Stimulated activated memory B cell treated with anti-CD40 and anti-IgM and Interleukin-4, amounts not matched to agents 10 μg/mL and 1 μg/mL and 100 μg/mL, for 72 hours (primary cell): Measurements from ENCODE around the gene AKT2.
A peak's percentile ranks its signal among the peaks of the same experiment; 100 is the strongest.

Experiments
- ATAC-seq: fragments of 150-1000 bp; cut with Tn5 transposase; 2 replicates; pipeline ENCODE4 v1.10.0; 2021
- H3K27ac Mint-ChIP-seq: one replicate; pipeline ENCODE4 v1.8.0; 2022; ENCODE audit warnings: mild to moderate bottlenecking, mixed read lengths
- H3K27me3 Mint-ChIP-seq: one replicate; pipeline ENCODE4 v1.8.0; 2022; ENCODE audit warnings: mixed read lengths
- H3K36me3 Mint-ChIP-seq: one replicate; pipeline ENCODE4 v1.8.0; 2022; ENCODE audit warnings: mixed read lengths
- H3K4me1 Mint-ChIP-seq: one replicate; pipeline ENCODE4 v1.8.0; 2022; ENCODE audit warnings: mixed read lengths
- H3K4me3 Mint-ChIP-seq: one replicate; pipeline ENCODE4 v1.8.0; 2022; ENCODE audit warnings: mild to moderate bottlenecking, moderate library complexity, mixed read lengths
- H3K9me3 Mint-ChIP-seq: one replicate; pipeline ENCODE4 v1.8.0; 2022; ENCODE audit warnings: mixed read lengths

AKT2 gene

DNA sequence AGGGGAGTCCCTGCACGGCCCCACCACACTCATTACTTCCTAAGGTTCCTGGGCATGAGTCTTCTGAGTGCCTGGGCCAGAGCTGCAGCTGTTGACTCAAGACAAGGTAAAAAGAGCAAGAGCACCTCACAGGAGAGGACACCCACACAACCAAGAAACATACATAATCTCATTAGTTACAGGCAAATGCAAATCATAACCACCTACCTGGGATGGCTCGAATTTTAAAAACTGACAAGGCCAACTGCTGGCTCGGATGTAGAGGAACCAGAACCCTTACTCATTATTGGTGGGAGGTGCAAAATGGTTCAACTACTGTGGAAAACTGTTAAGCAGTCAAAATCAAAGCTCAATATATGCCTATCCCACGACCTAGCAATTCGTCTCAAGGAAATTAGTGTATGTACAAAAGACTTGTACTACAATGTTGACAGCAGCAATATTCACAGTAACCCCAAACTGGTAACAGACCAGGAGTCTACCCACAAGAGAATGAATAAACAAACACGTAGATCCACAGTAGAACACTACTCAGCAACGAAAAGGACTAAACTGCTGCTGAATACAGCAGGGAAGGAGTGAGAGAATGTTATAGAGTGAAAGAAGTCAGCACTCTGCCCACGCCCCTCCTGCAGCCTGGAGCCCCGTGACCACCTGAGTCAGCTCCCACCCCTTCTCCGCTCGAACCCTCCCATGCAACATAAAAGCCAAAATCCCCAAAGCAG lies 15.8 kb downstream of the AKT2 start:
- ATAC-seq: no peak
- Mint-ChIP-seq H3K27ac (no peak overlapping the region), H3K4me1 (peaks cover 54% of the 10 kb centered on the region), H3K27me3 (no peaks in the 10 kb centered on the region), H3K4me3 (no peak overlapping the region), H3K9me3 (no peaks in the 10 kb centered on the region), H3K36me3 (peaks cover 42% of the 10 kb centered on the region)

DNA sequence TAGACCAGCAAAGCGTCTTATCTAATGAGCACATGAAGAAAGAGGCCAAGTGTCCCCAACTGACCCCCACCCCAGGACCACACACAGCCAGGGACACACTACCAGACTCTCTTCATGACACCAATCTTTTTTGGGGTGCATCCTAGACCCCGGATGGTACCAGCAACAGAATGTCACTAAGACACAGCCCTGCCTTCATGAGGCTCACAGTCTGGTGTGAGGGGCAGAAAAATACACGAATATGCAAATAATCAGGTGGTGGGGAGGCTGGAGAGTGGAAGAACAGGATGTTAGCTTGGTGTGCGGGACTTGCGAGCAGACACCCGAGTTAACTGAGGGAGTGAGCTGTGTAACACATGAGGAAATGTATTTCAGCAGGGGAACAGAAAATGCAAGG lies 17.5 kb downstream of the AKT2 start:
- Mint-ChIP-seq H3K27me3 (no peaks in the 10 kb centered on the region), H3K4me1 (peaks cover 55% of the 10 kb centered on the region), H3K36me3 (peaks cover 52% of the 10 kb centered on the region), H3K27ac (peak overlapping the region; percentile 40), H3K4me3 (no peak overlapping the region), H3K9me3 (no peaks in the 10 kb centered on the region)
- ATAC-seq: no peak

DNA sequence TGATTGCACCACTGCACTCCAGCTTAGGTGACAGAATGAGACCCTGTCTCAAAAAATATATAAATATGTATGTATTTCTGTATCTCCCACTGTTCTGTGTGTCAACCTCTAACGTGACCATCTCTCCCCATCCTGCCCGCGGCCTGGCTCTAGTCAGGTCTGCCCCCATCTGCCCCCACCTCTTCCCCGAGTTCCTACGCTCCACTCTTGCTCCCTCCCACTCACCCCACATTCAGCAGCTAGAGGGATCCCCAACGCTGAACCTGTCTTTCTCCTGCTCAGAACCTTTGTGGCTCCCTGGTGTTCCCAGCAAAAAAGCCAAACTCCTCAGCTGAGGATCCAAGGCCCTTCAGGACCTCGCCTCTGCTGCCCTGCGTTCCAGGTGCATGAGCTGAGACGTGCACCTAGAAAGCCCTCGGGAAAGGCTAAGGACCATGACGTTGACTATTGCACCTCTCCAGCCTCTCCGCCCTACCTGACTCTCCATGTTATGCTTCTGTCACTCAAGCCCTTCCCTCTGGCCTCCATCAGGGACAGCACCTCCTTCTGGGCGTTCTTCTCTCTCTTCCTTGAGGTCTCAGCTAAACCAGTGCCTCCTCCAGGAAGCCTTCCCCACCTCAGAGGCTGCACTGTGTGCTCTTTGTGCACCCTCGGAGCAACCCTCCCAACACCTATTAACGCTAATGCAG lies 18.1 kb downstream of the AKT2 start:
- no peaks in the 10 kb centered on the region for H3K27me3 Mint-ChIP-seq
- peaks cover 50% of the 10 kb centered on the region for H3K4me1 Mint-ChIP-seq
- H3K4me3 Mint-ChIP-seq: no peak overlapping the region
- H3K36me3 Mint-ChIP-seq: peaks cover 53% of the 10 kb centered on the region
- ATAC-seq: no peak
- peak overlapping the region; percentile 40 for H3K27ac Mint-ChIP-seq
- H3K9me3 Mint-ChIP-seq: no peaks in the 10 kb centered on the region

DNA sequence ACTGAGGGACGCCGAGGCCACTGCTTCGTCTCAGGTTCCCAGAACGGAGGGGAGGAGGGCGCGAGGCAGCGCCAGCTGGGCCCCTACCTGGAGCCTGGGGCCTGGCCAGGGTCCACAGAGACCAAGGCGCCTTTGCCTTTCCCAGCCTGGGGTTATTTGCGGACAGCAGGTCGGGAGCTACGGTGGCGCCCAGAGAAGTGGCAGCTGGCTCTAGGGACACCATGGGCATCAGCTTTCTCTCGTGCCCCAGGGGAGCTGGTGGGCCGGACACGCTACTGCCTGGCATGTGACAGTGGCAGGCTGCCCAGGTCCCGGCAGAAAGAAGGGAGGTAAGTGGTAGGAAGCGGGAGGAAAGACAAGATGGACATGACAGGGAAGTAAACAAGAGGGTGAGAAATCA lies 19.0 kb downstream of the AKT2 start:
- H3K9me3 Mint-ChIP-seq: no peaks in the 10 kb centered on the region
- no peak for ATAC-seq
- H3K4me3 Mint-ChIP-seq: no peak overlapping the region
- H3K4me1 Mint-ChIP-seq: peaks cover 47% of the 10 kb centered on the region
- peaks cover 60% of the 10 kb centered on the region for H3K36me3 Mint-ChIP-seq
- H3K27me3 Mint-ChIP-seq: no peaks in the 10 kb centered on the region
- no peak overlapping the region for H3K27ac Mint-ChIP-seq

DNA sequence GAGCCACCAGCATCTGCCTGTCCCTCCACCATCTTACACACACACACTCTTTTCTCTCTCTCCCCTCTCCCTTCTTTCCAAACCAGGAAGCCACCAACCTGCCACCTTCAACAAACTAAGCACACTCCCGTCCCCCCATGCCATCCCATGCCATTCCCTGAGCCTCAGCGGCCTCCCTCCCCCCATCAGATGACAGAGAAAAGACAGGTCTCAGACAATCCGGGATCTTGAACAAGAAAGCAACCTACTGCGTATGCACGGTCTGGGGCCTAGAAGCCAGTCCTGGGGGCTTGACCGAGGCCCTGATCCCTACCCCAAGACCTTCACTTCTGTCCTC lies 19.4 kb downstream of the AKT2 start:
- Mint-ChIP-seq H3K27me3 (no peaks in the 10 kb centered on the region), H3K36me3 (peaks cover 60% of the 10 kb centered on the region), H3K4me3 (no peak overlapping the region), H3K9me3 (no peaks in the 10 kb centered on the region), H3K27ac (no peak overlapping the region), H3K4me1 (peaks cover 47% of the 10 kb centered on the region)
- no peak for ATAC-seq

DNA sequence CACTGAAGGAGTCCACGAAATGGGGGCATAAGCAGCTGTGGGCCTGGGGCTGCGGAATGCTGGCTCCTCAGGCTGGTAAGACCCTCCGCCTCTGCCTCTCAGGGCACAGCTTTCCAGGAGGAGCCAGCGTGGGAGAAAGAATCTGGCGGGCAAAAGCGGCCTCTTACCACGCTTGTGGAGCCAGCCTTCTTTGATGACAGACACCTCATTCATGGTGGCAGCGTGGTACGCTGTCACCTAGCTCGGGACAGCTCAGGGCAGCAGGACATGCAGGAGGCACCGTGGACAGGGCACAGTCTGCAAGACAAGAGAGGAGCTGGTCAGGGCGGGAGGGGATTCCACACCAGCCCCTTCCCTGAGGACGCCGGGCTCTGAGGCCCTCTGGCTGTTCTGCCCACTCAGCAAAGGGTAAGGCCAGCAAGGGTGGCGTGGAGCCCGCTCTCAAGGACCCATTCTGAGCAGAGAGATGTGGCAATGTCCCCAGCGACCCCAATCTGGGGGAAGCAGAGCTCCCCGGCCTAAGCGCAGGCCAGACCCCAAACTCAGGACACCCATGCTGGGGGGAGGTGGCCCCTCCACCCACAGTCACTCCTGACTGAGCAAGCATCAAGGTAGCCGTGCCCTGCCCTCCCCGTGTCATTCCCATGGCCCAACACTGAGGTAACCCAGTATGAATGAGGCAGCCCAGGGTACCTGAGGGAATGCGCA lies 19.9 kb downstream of the AKT2 start:
- Mint-ChIP-seq H3K36me3 (peaks cover 60% of the 10 kb centered on the region), H3K4me1 (peaks cover 42% of the 10 kb centered on the region), H3K4me3 (no peak overlapping the region), H3K9me3 (no peaks in the 10 kb centered on the region), H3K27ac (no peak overlapping the region), H3K27me3 (no peaks in the 10 kb centered on the region)
- no peak for ATAC-seq

DNA sequence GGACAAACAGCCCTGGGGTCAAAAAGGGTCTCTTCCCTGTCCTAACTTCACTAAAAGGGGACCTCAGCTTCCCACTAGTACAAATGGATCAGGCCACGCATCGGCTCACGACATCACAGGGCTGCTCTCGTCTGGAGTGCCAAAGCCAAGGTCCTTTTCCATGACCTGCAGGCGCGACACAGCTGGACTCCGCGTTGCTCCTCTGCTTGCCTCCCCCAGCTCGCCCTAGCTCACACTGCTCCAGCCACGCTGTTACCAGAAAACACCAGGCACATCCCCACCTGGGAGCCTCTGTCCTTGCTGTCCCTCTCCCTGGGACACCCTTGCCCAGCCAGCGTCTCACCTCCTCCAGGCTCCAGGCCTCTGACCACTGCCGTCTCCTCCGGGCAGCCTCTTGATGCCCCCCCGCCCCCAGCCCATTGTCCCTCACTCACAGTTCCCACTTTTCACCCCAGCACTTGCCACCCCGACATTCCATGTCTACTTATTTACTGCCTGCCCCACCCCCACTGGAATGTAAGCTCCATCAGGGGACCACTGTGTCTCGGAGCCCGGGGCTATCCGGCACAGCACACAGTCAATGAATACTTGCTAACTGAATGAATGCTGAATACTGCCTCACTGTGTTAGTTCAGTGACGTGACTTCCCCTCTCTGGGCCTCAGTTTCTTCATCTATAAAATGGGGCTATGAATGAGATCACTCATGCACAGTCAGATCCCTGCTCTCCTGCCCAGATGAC lies 20.7 kb downstream of the AKT2 start:
- Mint-ChIP-seq H3K36me3 (peaks cover 62% of the 10 kb centered on the region), H3K27me3 (no peaks in the 10 kb centered on the region), H3K27ac (no peak overlapping the region), H3K4me3 (no peak overlapping the region), H3K9me3 (no peaks in the 10 kb centered on the region), H3K4me1 (peaks cover 39% of the 10 kb centered on the region)
- ATAC-seq: no peak

DNA sequence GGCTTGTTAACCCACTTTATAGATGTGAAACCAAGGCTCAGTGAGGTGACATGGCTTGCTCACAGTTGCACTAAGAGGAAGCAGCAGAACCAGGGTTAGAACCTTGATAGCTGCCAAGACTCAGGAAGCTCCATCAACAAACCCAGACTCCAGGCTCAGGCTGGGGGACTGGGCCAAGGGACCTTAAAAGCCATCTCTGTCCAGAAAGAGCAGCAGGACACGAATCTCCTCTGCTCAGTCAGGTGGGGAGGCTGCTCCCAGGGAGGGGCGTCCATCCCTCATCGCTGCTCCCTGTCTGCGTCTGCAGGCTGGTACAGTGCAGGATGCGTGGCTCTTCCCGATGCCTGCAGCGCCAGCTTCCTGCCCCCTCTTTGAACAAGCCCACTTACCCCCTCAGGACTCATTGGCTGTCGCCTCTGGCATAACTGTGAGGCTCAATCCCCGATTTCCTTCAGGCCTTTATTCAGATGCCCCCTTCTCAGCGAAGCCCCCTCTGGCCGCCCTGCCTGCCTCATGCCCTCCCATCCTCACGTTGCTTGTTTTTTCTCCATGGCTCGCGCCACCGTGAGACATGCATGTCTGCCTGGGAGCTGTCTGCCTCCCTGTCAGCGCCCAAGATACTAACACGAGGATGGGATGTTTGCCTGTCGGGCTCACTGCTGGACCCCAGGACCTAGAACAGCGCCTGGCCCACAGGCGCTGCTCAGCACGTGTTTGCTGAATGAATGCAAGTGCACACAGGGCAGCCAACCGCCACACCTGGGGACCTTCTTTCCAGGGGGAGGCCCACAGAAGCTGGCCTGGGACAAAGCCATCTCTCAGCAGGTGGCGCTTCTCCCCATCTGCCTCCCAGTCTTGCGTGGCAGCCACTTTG lies 21.5 kb downstream of the AKT2 start:
- H3K9me3 Mint-ChIP-seq: no peaks in the 10 kb centered on the region
- H3K4me3 Mint-ChIP-seq: no peak overlapping the region
- H3K27ac Mint-ChIP-seq: no peak overlapping the region
- no peaks in the 10 kb centered on the region for H3K27me3 Mint-ChIP-seq
- no peak for ATAC-seq
- H3K36me3 Mint-ChIP-seq: peaks cover 60% of the 10 kb centered on the region
- H3K4me1 Mint-ChIP-seq: peaks cover 39% of the 10 kb centered on the region

DNA sequence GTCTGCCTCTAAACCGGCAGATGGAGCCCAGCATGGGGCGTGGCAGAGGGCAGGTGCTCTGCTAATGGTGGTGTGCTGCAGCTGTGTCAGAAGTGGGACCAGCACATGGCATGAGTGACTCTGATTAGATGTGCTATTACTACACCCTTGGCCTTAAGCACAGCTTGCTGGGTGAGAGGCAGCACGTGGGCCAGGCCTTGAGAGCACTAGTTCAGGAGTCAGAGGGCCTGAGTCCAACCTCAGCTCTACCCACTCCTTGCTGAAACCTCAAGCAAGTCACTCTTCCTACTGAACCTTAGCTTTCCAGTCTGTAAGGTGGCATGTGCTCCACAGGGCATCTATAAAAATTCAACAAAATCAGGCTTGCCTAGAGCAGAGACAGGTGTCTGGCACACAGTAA lies 22.7 kb downstream of the AKT2 start:
- no peaks in the 10 kb centered on the region for H3K27me3 Mint-ChIP-seq
- no peak overlapping the region for H3K27ac Mint-ChIP-seq
- ATAC-seq: no peak
- peaks cover 39% of the 10 kb centered on the region for H3K4me1 Mint-ChIP-seq
- peaks cover 54% of the 10 kb centered on the region for H3K36me3 Mint-ChIP-seq
- H3K4me3 Mint-ChIP-seq: no peak overlapping the region
- H3K9me3 Mint-ChIP-seq: no peaks in the 10 kb centered on the region

DNA sequence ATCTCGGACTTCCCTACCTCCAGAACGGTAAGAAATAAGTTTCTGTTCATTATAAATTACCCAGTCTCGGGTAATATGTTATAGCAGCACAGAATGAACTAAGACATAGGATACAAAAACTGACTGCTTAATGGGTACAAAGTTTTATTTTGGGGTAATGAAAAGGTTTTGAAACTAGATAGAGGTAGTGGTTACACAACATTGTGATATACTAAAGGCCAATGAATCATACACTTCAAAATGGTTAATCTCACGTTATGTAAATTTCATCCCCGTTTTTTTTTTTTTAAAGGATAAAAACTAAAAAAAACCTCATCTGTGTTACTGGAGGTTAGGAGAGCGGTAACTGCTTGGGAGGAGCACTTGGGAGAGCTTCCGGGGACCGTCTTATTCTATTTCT lies 23.5 kb downstream of the AKT2 start:
- H3K4me3 Mint-ChIP-seq: no peak overlapping the region
- ATAC-seq: no peak
- no peak overlapping the region for H3K27ac Mint-ChIP-seq
- peaks cover 41% of the 10 kb centered on the region for H3K4me1 Mint-ChIP-seq
- no peaks in the 10 kb centered on the region for H3K9me3 Mint-ChIP-seq
- H3K36me3 Mint-ChIP-seq: peaks cover 49% of the 10 kb centered on the region
- no peaks in the 10 kb centered on the region for H3K27me3 Mint-ChIP-seq

DNA sequence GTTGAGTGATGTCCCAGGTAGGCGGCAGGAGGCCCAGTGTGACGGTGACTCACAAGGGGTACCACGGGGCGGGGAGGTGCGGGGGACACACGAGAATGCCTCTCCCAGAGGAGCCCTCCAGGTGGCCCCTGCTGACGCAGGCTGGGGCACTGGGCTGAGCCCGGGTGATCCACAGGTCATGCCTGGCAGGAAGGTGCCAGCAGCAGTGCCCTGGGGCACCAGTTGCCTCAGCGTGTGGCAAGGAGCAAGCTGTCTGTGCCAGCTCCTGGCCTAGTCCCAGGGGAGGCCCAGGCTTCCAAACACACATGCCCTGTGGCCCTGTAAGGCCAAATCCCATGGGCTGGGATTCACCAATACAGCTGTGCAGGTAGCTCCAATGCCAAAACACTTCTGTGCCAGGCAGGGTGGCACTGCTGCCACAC lies 28.0 kb downstream of the AKT2 start:
- peaks cover 53% of the 10 kb centered on the region for H3K36me3 Mint-ChIP-seq
- H3K27ac Mint-ChIP-seq: peak overlapping the region; percentile 48
- no peaks in the 10 kb centered on the region for H3K27me3 Mint-ChIP-seq
- no peaks in the 10 kb centered on the region for H3K9me3 Mint-ChIP-seq
- ATAC-seq: peak; percentile 79
- no peak overlapping the region for H3K4me3 Mint-ChIP-seq
- H3K4me1 Mint-ChIP-seq: peaks cover 48% of the 10 kb centered on the region

DNA sequence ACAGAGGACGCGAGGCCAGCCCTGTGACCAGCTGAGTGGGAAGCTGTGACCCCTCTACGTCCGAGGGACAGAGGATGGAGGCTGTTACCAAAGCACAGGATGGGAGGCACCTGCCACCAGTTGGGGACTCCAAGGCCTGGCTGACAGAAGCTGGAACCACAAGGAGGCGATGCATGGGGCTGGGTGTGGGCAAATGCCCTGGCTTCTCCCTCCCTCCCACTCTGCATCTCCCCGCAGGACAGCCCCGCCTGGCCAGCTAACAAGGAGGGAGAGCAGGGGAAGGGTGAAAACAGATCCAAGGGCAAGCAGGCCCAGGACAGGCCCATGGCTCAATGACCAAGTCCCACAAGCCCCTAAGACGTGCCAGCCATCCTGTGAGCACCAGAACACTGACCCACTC lies 28.6 kb downstream of the AKT2 start:
- ATAC-seq: no peak
- Mint-ChIP-seq H3K36me3 (peaks cover 53% of the 10 kb centered on the region), H3K4me3 (no peak overlapping the region), H3K27ac (peak overlapping the region; percentile 48), H3K4me1 (peaks cover 48% of the 10 kb centered on the region), H3K27me3 (no peaks in the 10 kb centered on the region), H3K9me3 (no peaks in the 10 kb centered on the region)

DNA sequence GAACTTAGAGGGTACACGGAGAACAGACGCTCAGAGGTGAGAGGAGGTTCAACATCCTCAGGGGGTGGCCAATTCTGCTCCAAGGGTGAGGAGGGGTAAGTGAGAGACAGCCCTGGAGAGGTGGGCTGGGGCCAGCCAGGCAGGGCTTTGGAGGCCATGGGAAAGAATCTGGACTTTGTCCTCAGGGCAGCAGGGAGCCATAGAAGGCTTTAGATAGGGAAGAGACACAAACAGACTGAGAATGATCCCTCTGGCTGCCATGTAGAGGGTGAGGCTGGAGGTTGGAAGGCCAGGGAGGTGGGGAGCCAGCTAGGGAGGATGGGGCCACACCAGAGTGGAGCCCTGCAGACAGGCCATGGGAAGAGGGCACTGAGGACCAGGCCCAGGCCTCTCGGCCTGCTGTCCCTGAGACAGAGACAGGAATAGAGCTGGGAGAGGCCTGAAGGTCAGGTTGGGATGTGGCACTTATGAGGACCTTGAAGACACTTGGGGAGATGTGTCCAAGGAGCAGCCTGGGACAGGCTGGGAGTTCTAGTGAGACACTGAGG lies 29.5 kb downstream of the AKT2 start:
- peaks cover 48% of the 10 kb centered on the region for H3K4me1 Mint-ChIP-seq
- peaks cover 53% of the 10 kb centered on the region for H3K36me3 Mint-ChIP-seq
- H3K4me3 Mint-ChIP-seq: no peak overlapping the region
- no peaks in the 10 kb centered on the region for H3K9me3 Mint-ChIP-seq
- peak overlapping the region; percentile 22 for H3K27ac Mint-ChIP-seq
- H3K27me3 Mint-ChIP-seq: no peaks in the 10 kb centered on the region
- no peak for ATAC-seq

DNA sequence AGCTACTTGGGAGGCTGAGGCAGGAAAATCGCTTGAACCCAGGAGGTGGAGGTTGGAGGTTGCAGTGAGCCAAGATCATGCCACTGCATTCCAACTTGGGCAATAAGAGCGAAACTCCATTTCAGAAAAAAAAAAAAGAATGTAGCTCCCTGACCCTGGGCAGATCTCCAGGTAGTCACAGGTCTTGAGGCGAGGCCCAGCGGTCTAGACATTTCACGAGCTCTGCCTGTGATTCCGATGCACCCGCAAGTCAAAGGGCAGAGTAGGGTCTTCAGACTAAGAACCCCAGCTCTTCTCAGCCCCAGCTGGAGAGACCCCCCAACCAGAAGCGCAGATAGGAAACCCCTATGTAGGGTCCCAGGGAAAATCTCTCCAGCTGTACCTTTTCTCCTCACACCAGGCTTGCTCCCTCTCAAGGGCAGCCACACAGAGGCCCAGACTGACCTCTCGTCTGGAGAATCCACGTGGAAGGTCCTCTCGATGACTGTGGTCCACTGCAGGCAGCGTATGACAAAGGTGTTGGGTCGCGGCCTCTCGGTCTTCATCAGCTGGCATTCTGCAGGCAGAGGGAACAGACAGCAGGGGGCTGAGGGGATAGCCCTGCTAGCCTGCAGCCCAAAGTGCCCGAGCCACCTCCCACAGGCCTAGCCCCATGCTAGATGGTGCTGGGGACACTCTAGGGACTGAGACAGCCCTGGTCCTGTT lies 30.3 kb downstream of the AKT2 start:
- peaks cover 60% of the 10 kb centered on the region for H3K36me3 Mint-ChIP-seq
- no peak overlapping the region for H3K4me3 Mint-ChIP-seq
- peak overlapping the region; percentile 22 for H3K27ac Mint-ChIP-seq
- peaks cover 48% of the 10 kb centered on the region for H3K4me1 Mint-ChIP-seq
- no peak for ATAC-seq
- H3K27me3 Mint-ChIP-seq: no peaks in the 10 kb centered on the region
- H3K9me3 Mint-ChIP-seq: no peaks in the 10 kb centered on the region
